ENCODE measurements around the gene MORN1.

Gene MORN1

GRCh38 chr1:2432441-2432844, 41.1 kb upstream of the MORN1 start:
- DNase-seq = no peak
- Histone ChIP-seq H3K27me3 (replicated peaks) (peaks cover 21% of the 10 kb centered on the region), H3K27ac (no peak overlapping the region), H3K4me3 (ENCODE audit: low read depth, low read length) (no peak overlapping the region), H3K36me3 (replicated peaks) (no peaks in the 10 kb centered on the region)
- in situ Hi-C loops (cut with HindIII; ENCODE audit: low pct_ligation_motif_present, low sequenced_read_pairs) = no loop called here
- no peak for TF ChIP-seq CTCF (IDR thresholded peaks at IDR 0.05; ENCODE audit: low read depth, low read length, missing control alignments)

- no peaks in the 10 kb centered on the region for H3K36me3 ChIP-seq (replicated peaks)
- DNase-seq = no peak
- TF ChIP-seq CTCF (IDR thresholded peaks at IDR 0.05; ENCODE audit: low read depth, low read length, missing control alignments) = no peak
- H3K27ac ChIP-seq = no peak overlapping the region
- in situ Hi-C loops (cut with HindIII; ENCODE audit: low pct_ligation_motif_present, low sequenced_read_pairs) = no loop called here
- H3K4me3 ChIP-seq (ENCODE audit: low read depth, low read length) = no peak overlapping the region
- peaks cover 21% of the 10 kb centered on the region for H3K27me3 ChIP-seq (replicated peaks)
These were observed 40.2 kb upstream of the MORN1 start for GRCh38 chr1:2431518-2431917.

- TF ChIP-seq CTCF (IDR thresholded peaks at IDR 0.05; ENCODE audit: low read depth, low read length, missing control alignments) = no peak
- in situ Hi-C loops (cut with HindIII; ENCODE audit: low pct_ligation_motif_present, low sequenced_read_pairs) = no loop called here
- Histone ChIP-seq H3K36me3 (replicated peaks) (no peaks in the 10 kb centered on the region), H3K27me3 (replicated peaks) (peaks cover 21% of the 10 kb centered on the region), H3K27ac (no peak overlapping the region), H3K4me3 (ENCODE audit: low read depth, low read length) (no peak overlapping the region)
- DNase-seq = no peak
These were observed 39.7 kb upstream of the MORN1 start for GRCh38 chr1:2431103-2431502.

- no peak overlapping the region for H3K4me3 ChIP-seq (ENCODE audit: low read depth, low read length)
- peaks cover 21% of the 10 kb centered on the region for H3K27me3 ChIP-seq (replicated peaks)
- in situ Hi-C loops (cut with HindIII; ENCODE audit: low pct_ligation_motif_present, low sequenced_read_pairs) = no loop called here
- H3K36me3 ChIP-seq (replicated peaks) = no peaks in the 10 kb centered on the region
- H3K27ac ChIP-seq = no peak overlapping the region
- no peak for TF ChIP-seq CTCF (IDR thresholded peaks at IDR 0.05; ENCODE audit: low read depth, low read length, missing control alignments)
- DNase-seq = no peak
These were observed 39.2 kb upstream of the MORN1 start for GRCh38 chr1:2430592-2430973.

- H3K27me3 ChIP-seq (replicated peaks) = peaks cover 21% of the 10 kb centered on the region
These were observed 38.6 kb upstream of the MORN1 start for GRCh38 chr1:2429780-2430591.

More at GRCh38 chr1:2429780-2430591, 38.6 kb upstream of the MORN1 start:
- in situ Hi-C loops (cut with HindIII; ENCODE audit: low pct_ligation_motif_present, low sequenced_read_pairs) = no loop called here
- Histone ChIP-seq H3K4me3 (ENCODE audit: low read depth, low read length) (no peak overlapping the region), H3K27ac (no peak overlapping the region), H3K36me3 (replicated peaks) (no peaks in the 10 kb centered on the region)
- no peak for DNase-seq
- peak; percentile 68 for TF ChIP-seq CTCF (IDR thresholded peaks at IDR 0.05; ENCODE audit: low read depth, low read length, missing control alignments)
